OCI-LY7 (cell line): ENCODE results near the gene STAT2. TPM values are rescaled to one million over a fixed set of nuclear protein-coding genes. Genes with fewer than 3 reads are reported as not detected.

Experiments used
- BruUV-seq: library from RNA; stranded (reverse); fragments of 400-500 nt; replicated peaks from 2 replicates; lab custom pipeline; 2021; lab: Mats Ljungman, UMichigan
- CTCF ChIA-PET: fragments of 300-600 bp; sonication (Branson Sonifier 250); formaldehyde crosslinking; loops from one replicate; lab custom pipeline; 2022; ENCODE audit warnings: antibody characterized with exemption; ENCODE audit not compliant: unreplicated experiment; lab: Charles Lee
- POLR2A ChIA-PET: fragments of 300-600 bp; sonication (Branson Sonifier 250); formaldehyde crosslinking; loops from one replicate; lab custom pipeline; 2022; ENCODE audit warnings: antibody characterized with exemption; lab: Charles Lee
- DNase-seq: peaks from one replicate; pipeline ENCODE4 v3.0.0-alpha.2; 2015; ENCODE audit warnings: low spot score
- H2AFZ ChIP-seq: fragments of 200-600 bp; sonication (generic), shearing (Covaris generic); 2 replicates; pipeline ENCODE4 v1.6.1; 2014; ENCODE audit warnings: mild to moderate bottlenecking, antibody characterized with exemption, low read length, moderate library complexity
- H3K27ac ChIP-seq: fragments of 200-600 bp; sonication (generic); 2 replicates; pipeline ENCODE4 v1.5.1; 2014; ENCODE audit warnings: mixed run types, low read depth, mild to moderate bottlenecking, moderate library complexity, low read length, inconsistent platforms; ENCODE audit not compliant: poor library complexity, severe bottlenecking
- H3K36me3 ChIP-seq: fragments of 200-600 bp; sonication (generic); 2 replicates; pipeline ENCODE4 v1.6.1; 2014; ENCODE audit warnings: mild to moderate bottlenecking, antibody characterized with exemption, low read length, moderate library complexity, mixed read lengths; ENCODE audit not compliant: insufficient read depth
- H3K4me1 ChIP-seq: fragments of 200-600 bp; sonication (generic); 2 replicates; pipeline ENCODE4 v1.5.1; 2014; ENCODE audit warnings: mild to moderate bottlenecking, low read length; ENCODE audit not compliant: insufficient read depth, poor library complexity, severe bottlenecking
- H3K4me2 ChIP-seq: fragments of 200-600 bp; sonication (generic); 2 replicates; pipeline ENCODE4 v1.6.1; 2014; ENCODE audit warnings: mild to moderate bottlenecking, low read length
- H3K4me3 ChIP-seq: fragments of 200-600 bp; sonication (generic); 2 replicates; pipeline ENCODE4 v1.5.1; 2014; ENCODE audit warnings: mild to moderate bottlenecking, low read depth, low read length; ENCODE audit not compliant: poor library complexity, severe bottlenecking
- H3K79me2 ChIP-seq: fragments of 200-600 bp; sonication (generic); 2 replicates; pipeline ENCODE4 v1.6.1; 2016; ENCODE audit warnings: low read depth, mild to moderate bottlenecking, low read length, moderate library complexity, mixed read lengths; ENCODE audit not compliant: insufficient read depth
- H3K9me2 ChIP-seq: fragments of 200-600 bp; sonication (generic); 2 replicates; pipeline ENCODE4 v1.6.1; 2016; ENCODE audit warnings: mild to moderate bottlenecking, low read length, mixed read lengths; ENCODE audit not compliant: insufficient read depth
- H3K9me3 ChIP-seq: fragments of 200-600 bp; sonication (generic); 2 replicates; pipeline ENCODE4 v1.6.1; 2014; ENCODE audit warnings: mild to moderate bottlenecking, mixed run types, low read length, mixed read lengths
- H4K20me1 ChIP-seq: fragments of 200-600 bp; sonication (generic); 2 replicates; pipeline ENCODE4 v1.6.1; 2014; ENCODE audit warnings: mild to moderate bottlenecking, antibody characterized with exemption, low read length, moderate library complexity, mixed read lengths; ENCODE audit not compliant: insufficient read depth
- CTCF ChIP-seq: fragments of 200-600 bp; sonication (generic); conservative IDR thresholded peaks from 2 replicates; pipeline ENCODE4 v1.5.1; 2014; ENCODE audit warnings: mild to moderate bottlenecking, antibody characterized with exemption, low read length, moderate library complexity, mixed read lengths
- EZH2phosphoT487 ChIP-seq: fragments of 200-600 bp; sonication (generic); IDR thresholded peaks from 2 replicates; pipeline ENCODE4 v1.6.1; 2018; ENCODE audit warnings: low read depth, borderline replicate concordance, mild to moderate bottlenecking, mixed run types, antibody characterized with exemption, low read length, moderate library complexity, mixed read lengths
- intact Hi-C: fragments of 100-400 bp; cut with micrococcal nuclease; formaldehyde crosslinking; loops from one replicate; pipeline ENCODE4 v1.10.0; 2022; ENCODE audit not compliant: unreplicated experiment
- small RNA-seq: library from RNA; depleted of rRNA; stranded (forward); fragments of <200 nt; gene quantifications from one replicate; pipeline ENCODE3, GENCODE V24; 2014
- total RNA-seq, 2 experiments: library from RNA; depleted of rRNA in 1 of 2; stranded (reverse); fragments of >200 nt in 1 of 2; shearing (Covaris generic) in 1 of 2; gene quantifications; 2 replicates each; pipeline ENCODE4 v1.2.3, GENCODE V29; 2014 to 2022

STAT2 gene
- total RNA-seq, 2 experiments from 2014 or later = 75.3 to 126 TPM

GRCh38 chr12:56296295-56296694 is 63.6 kb downstream of the STAT2 start:
- Histone ChIP-seq H3K36me3 (peaks cover 69% of the 10 kb centered on the region), H3K79me2 (peaks cover 89% of the 10 kb centered on the region), H3K27ac (peak overlapping the region; percentile 17), H3K4me1 (peaks cover 47% of the 10 kb centered on the region), H3K4me2 (peak overlapping the region; percentile 99), H2AFZ (no peak overlapping the region), H3K9me3 (no peaks in the 10 kb centered on the region), H4K20me1 (0 out of 2 replicates have a peak, but pooled peaks cover 11% of the 10 kb centered on the region), H3K9me2 (no peaks in the 10 kb centered on the region), H3K4me3 (peak overlapping the region; percentile 6)
- ChIA-PET POLR2A (no interaction called here), CTCF (no interaction called here)
- DNase-seq = no peak
- TF ChIP-seq CTCF (no peak), EZH2phosphoT487 (no peak)
- no TSS peak for BruUV-seq
- intact Hi-C loops = no loop called here

GRCh38 chr12:56293795-56294194 is 66.1 kb downstream of the STAT2 start:
- TF ChIP-seq EZH2phosphoT487 (no peak), CTCF (no peak)
- intact Hi-C loops = no loop called here
- no peaks in the 10 kb centered on the region for H3K9me3 ChIP-seq
- no peak overlapping the region for H3K27ac ChIP-seq
- H2AFZ ChIP-seq = no peak overlapping the region
- no peak overlapping the region for H3K4me3 ChIP-seq
- H3K9me2 ChIP-seq = no peaks in the 10 kb centered on the region
- BruUV-seq = no TSS peak
- H3K36me3 ChIP-seq = peaks cover 86% of the 10 kb centered on the region
- peaks cover 35% of the 10 kb centered on the region for H3K4me1 ChIP-seq
- H3K79me2 ChIP-seq = peaks cover 93% of the 10 kb centered on the region
- H3K4me2 ChIP-seq = no peak overlapping the region
- ChIA-PET POLR2A (no interaction called here), CTCF (no interaction called here)
- no peak for DNase-seq
- 0 out of 2 replicates have a peak, but pooled peaks cover 6% of the 10 kb centered on the region for H4K20me1 ChIP-seq

Small RNA genes within 50 kb of the gene (small RNA-seq; reads per million reads assigned to genes)
- not detected for gene RNU7-40P

Other genes with a start within 250 kb of the STAT2 start
- gene RPL41, start 243.5 kb downstream of the STAT2 start, total RNA-seq (2014; rRNA removed; shearing (Covaris generic)) = 4,534 and 5,932 TPM in 2 replicates
- 4,745 and 4,976 TPM in 2 replicates for gene RPL41, start 243.5 kb downstream of the STAT2 start, total RNA-seq (2022)
- 11.9 and 12.6 TPM in 2 replicates for gene ZC3H10, start 241.8 kb downstream of the STAT2 start, total RNA-seq (2014; rRNA removed; shearing (Covaris generic))
- 15.8 and 16.5 TPM in 2 replicates for gene ZC3H10, start 241.8 kb downstream of the STAT2 start, total RNA-seq (2022)
- 74.6 and 85.9 TPM in 2 replicates for gene ESYT1, start 231.8 kb downstream of the STAT2 start, total RNA-seq (2014; rRNA removed; shearing (Covaris generic))
- gene ESYT1, start 231.8 kb downstream of the STAT2 start, total RNA-seq (2022) = 108 and 112 TPM in 2 replicates
- 56.6 and 105 TPM in 2 replicates for gene MYL6B, start 207.5 kb downstream of the STAT2 start, total RNA-seq (2014; rRNA removed; shearing (Covaris generic))
- gene MYL6B, start 207.5 kb downstream of the STAT2 start, total RNA-seq (2022) = 62.6 and 77.6 TPM in 2 replicates
- 574 and 654 TPM in 2 replicates for gene MYL6, start 201.7 kb downstream of the STAT2 start, total RNA-seq (2014; rRNA removed; shearing (Covaris generic))
- 415 and 468 TPM in 2 replicates for gene MYL6, start 201.7 kb downstream of the STAT2 start, total RNA-seq (2022)
- gene SMARCC2, start 170.6 kb downstream of the STAT2 start, total RNA-seq (2014; rRNA removed; shearing (Covaris generic)) = 59.7 and 68.3 TPM in 2 replicates
- gene SMARCC2, start 170.6 kb downstream of the STAT2 start, total RNA-seq (2022) = 137 and 162 TPM in 2 replicates
- 63.8 and 76.1 TPM in 2 replicates for gene RNF41, start 138.2 kb downstream of the STAT2 start, total RNA-seq (2014; rRNA removed; shearing (Covaris generic))
- 43.7 and 45.6 TPM in 2 replicates for gene RNF41, start 138.2 kb downstream of the STAT2 start, total RNA-seq (2022)
- gene NABP2, start 135.8 kb downstream of the STAT2 start, total RNA-seq (2014; rRNA removed; shearing (Covaris generic)) = 37.5 and 46.0 TPM in 2 replicates
- gene NABP2, start 135.8 kb downstream of the STAT2 start, total RNA-seq (2022) = 54.1 and 61.1 TPM in 2 replicates
- 0.76 and 2.5 TPM in 2 replicates for gene SLC39A5, start 130.1 kb downstream of the STAT2 start, total RNA-seq (2014; rRNA removed; shearing (Covaris generic))
- gene SLC39A5, start 130.1 kb downstream of the STAT2 start, total RNA-seq (2022) = 1.2 and 1.4 TPM in 2 replicates
- gene ANKRD52, start 101.7 kb downstream of the STAT2 start, total RNA-seq (2014; rRNA removed; shearing (Covaris generic)) = 7.0 and 11.7 TPM in 2 replicates
- gene ANKRD52, start 101.7 kb downstream of the STAT2 start, total RNA-seq (2022) = 35.0 and 35.6 TPM in 2 replicates
- gene COQ10A, start 93.2 kb downstream of the STAT2 start, total RNA-seq (2014; rRNA removed; shearing (Covaris generic)) = 15.8 and 22.1 TPM in 2 replicates
- 20.6 and 28.9 TPM in 2 replicates for gene COQ10A, start 93.2 kb downstream of the STAT2 start, total RNA-seq (2022)
- gene CS, start 59.8 kb downstream of the STAT2 start, total RNA-seq (2014; rRNA removed; shearing (Covaris generic)) = 150 and 154 TPM in 2 replicates
- 262 and 281 TPM in 2 replicates for gene CS, start 59.8 kb downstream of the STAT2 start, total RNA-seq (2022)
- gene CNPY2, start 44.1 kb downstream of the STAT2 start, total RNA-seq (2014; rRNA removed; shearing (Covaris generic)) = 62.8 and 75.5 TPM in 2 replicates
- 80.2 and 85.5 TPM in 2 replicates for gene CNPY2, start 44.1 kb downstream of the STAT2 start, total RNA-seq (2022)
- 69.9 and 106 TPM in 2 replicates for gene PAN2, start 26.1 kb downstream of the STAT2 start, total RNA-seq (2014; rRNA removed; shearing (Covaris generic))
- gene PAN2, start 26.1 kb downstream of the STAT2 start, total RNA-seq (2022) = 117 and 132 TPM in 2 replicates
- gene IL23A, start 21.2 kb downstream of the STAT2 start, total RNA-seq (2014; rRNA removed; shearing (Covaris generic)) = 16.3 and 18.3 TPM in 2 replicates
- gene IL23A, start 21.2 kb downstream of the STAT2 start, total RNA-seq (2022) = 9.8 and 12.7 TPM in 2 replicates
- gene APOF, start 2.8 kb upstream of the STAT2 start, total RNA-seq (2014; rRNA removed; shearing (Covaris generic)) = 0.16 TPM in 1 of 2 replicates, not detected in the other
- 0.20 and 0.38 TPM in 2 replicates for gene APOF, start 2.8 kb upstream of the STAT2 start, total RNA-seq (2022)
- gene TIMELESS, start 89.3 kb upstream of the STAT2 start, total RNA-seq (2014; rRNA removed; shearing (Covaris generic)) = 44.8 and 46.5 TPM in 2 replicates
- gene TIMELESS, start 89.3 kb upstream of the STAT2 start, total RNA-seq (2022) = 103 and 115 TPM in 2 replicates
- not detected in 2 replicates for gene MIP, start 94.5 kb upstream of the STAT2 start, total RNA-seq (2014; rRNA removed; shearing (Covaris generic))
- 0.57 TPM in 1 of 2 replicates, not detected in the other for gene MIP, start 94.5 kb upstream of the STAT2 start, total RNA-seq (2022)
- gene SPRYD4, start 108.5 kb upstream of the STAT2 start, total RNA-seq (2014; rRNA removed; shearing (Covaris generic)) = 5.3 and 5.9 TPM in 2 replicates
- gene SPRYD4, start 108.5 kb upstream of the STAT2 start, total RNA-seq (2022) = 6.9 and 7.5 TPM in 2 replicates
- gene GLS2, start 128.1 kb upstream of the STAT2 start, total RNA-seq (2014; rRNA removed; shearing (Covaris generic)) = not detected in 2 replicates
- gene GLS2, start 128.1 kb upstream of the STAT2 start, total RNA-seq (2022) = not detected in 2 replicates
- gene RBMS2, start 161.7 kb upstream of the STAT2 start, total RNA-seq (2014; rRNA removed; shearing (Covaris generic)) = 0.32 and 2.2 TPM in 2 replicates
- 0.27 and 1.1 TPM in 2 replicates for gene RBMS2, start 161.7 kb upstream of the STAT2 start, total RNA-seq (2022)